ENCODE results near the gene USP20.

- TF ChIP-seq, protein P1, sequence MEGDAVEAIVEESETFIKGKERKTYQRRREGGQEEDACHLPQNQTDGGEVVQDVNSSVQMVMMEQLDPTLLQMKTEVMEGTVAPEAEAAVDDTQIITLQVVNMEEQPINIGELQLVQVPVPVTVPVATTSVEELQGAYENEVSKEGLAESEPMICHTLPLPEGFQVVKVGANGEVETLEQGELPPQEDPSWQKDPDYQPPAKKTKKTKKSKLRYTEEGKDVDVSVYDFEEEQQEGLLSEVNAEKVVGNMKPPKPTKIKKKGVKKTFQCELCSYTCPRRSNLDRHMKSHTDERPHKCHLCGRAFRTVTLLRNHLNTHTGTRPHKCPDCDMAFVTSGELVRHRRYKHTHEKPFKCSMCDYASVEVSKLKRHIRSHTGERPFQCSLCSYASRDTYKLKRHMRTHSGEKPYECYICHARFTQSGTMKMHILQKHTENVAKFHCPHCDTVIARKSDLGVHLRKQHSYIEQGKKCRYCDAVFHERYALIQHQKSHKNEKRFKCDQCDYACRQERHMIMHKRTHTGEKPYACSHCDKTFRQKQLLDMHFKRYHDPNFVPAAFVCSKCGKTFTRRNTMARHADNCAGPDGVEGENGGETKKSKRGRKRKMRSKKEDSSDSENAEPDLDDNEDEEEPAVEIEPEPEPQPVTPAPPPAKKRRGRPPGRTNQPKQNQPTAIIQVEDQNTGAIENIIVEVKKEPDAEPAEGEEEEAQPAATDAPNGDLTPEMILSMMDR (IDR thresholded peaks at IDR 0.05 in 2 of 3, conservative IDR thresholded peaks at IDR 0.05 in 1 of 3; ENCODE audit: control insufficient read depth in 2 of 3, extremely low read depth in 1 of 3, insufficient read depth in 1 of 3, low read depth in 3 of 3, low read length in 3 of 3), result no peak
- TF ChIP-seq CHD4 (IDR thresholded peaks at IDR 0.05), result no peak
Observed at GRCh38 chr9:129914051-129914450, 78.8 kb downstream of the USP20 start.
